ENCODE measurements around the gene SWSAP1. TPM values are rescaled to one million over a fixed set of nuclear protein-coding genes. Genes with fewer than 3 reads are reported as not detected.

The SWSAP1 gene
- total and polyA plus RNA-seq, 9 of the 15 experiments (the other 6 are each of a cell fraction or from before 2014, with no cell fraction given): 0.18 to 2.8 (median 1.7) TPM

GRCh38 chr19:11382898-11383705 is 8.6 kb downstream of the SWSAP1 start (continued):
- TF ChIP-seq RERE (CRISPR knock-in tag; IDR thresholded peaks at IDR 0.05; ENCODE audit: borderline replicate concordance) (no peak), SNRNP70 (optimal IDR thresholded peaks at IDR 0.05; ENCODE audit: low read depth, low read length) (no peak), TRIM28 (IDR thresholded peaks at IDR 0.05) (no peak), NFYB (IDR thresholded peaks at IDR 0.05; ENCODE audit: extremely low read depth, insufficient read length) (no peak), SMARCE1 (IDR thresholded peaks at IDR 0.05) (0 out of 2 replicates have a peak, but pooled peaks have one; percentile 20), MBD1 (CRISPR knock-in tag; IDR thresholded peaks at IDR 0.05) (no peak), MTA3 (IDR thresholded peaks at IDR 0.05; ENCODE audit: borderline replicate concordance) (peak; percentile 87; the same call in 1 of the 2 replicates), CBX1 (IDR thresholded peaks at IDR 0.05; ENCODE audit: low read depth) (no peak), ATF3 (IDR thresholded peaks at IDR 0.05) (no peak), ATF3 (CRISPR knock-in tag; conservative IDR thresholded peaks at IDR 0.05) (no peak), ZNF184 (CRISPR knock-in tag; IDR thresholded peaks at IDR 0.05) (no peak), SAFB (IDR thresholded peaks at IDR 0.05; ENCODE audit: borderline replicate concordance, low read depth, low read length) (no peak), TRIM25 (IDR thresholded peaks at IDR 0.05; ENCODE audit: borderline replicate concordance) (no peak), UBTF (IDR thresholded peaks at IDR 0.05; ENCODE audit: borderline replicate concordance in 1 of 2, low read depth in 2 of 2, low read length in 2 of 2) (peak; percentile 64 to 75; a peak in 2 of 4 replicates)
